ENCODE results near the gene MIS18BP1. TPM values are rescaled to one million over a fixed set of nuclear protein-coding genes. Genes with fewer than 3 reads are reported as not detected.
"Not testable (repeated sequence)": the region's sequence is repeated elsewhere in the genome, so short reads cannot be mapped to it uniquely, and the experiment has no call there.

The MIS18BP1 gene
- 10 to 100 TPM; 28.5 to 54.9 (median 43.5) TPM for polyA plus RNA-seq (ENCODE audit: insufficient read length in 4 of 4)

- DNase-seq (ENCODE audit: low read depth in 4 of 4, low spot score in 2 of 4), result peak; percentile 90 to 95 (median 92)
Observed at GRCh38 chr14:45253070-45253753, at the start of gene MIS18BP1. TSS of gene MIS18BP1 (minus strand) at chr14:45253202. CDS start at chr14:45247286, 5,916 bp downstream.

- no peak for DNase-seq (ENCODE audit: low read depth in 4 of 4, low spot score in 2 of 4)
Observed at GRCh38 chr14:45298423-45299117, 45.6 kb upstream of the MIS18BP1 start.

- DNase-seq (ENCODE audit: low read depth in 4 of 4, low spot score in 2 of 4), result not testable (repeated sequence)
Observed at GRCh38 chr14:45294796-45295195, 41.8 kb upstream of the MIS18BP1 start.

- DNase-seq (ENCODE audit: low read depth in 4 of 4, low spot score in 2 of 4), result no peak
Observed at GRCh38 chr14:45290547-45290946, 37.5 kb upstream of the MIS18BP1 start.

GRCh38 chr14:45287610-45288009 lies 34.6 kb upstream of the MIS18BP1 start:
- no peak for DNase-seq (ENCODE audit: low read depth in 4 of 4, low spot score in 2 of 4)

- DNase-seq (ENCODE audit: low read depth in 4 of 4, low spot score in 2 of 4), result no peak
Observed at GRCh38 chr14:45284802-45285201, 31.8 kb upstream of the MIS18BP1 start.

- not testable (repeated sequence) for DNase-seq (ENCODE audit: low read depth in 4 of 4, low spot score in 2 of 4)
Observed at GRCh38 chr14:45281731-45282400, 28.9 kb upstream of the MIS18BP1 start.

- no peak for DNase-seq (ENCODE audit: low read depth in 4 of 4, low spot score in 2 of 4)
Observed at GRCh38 chr14:45271858-45272537, 19.0 kb upstream of the MIS18BP1 start.

GRCh38 chr14:45270031-45270430 lies 17.0 kb upstream of the MIS18BP1 start:
- no peak for DNase-seq (ENCODE audit: low read depth in 4 of 4, low spot score in 2 of 4)

GRCh38 chr14:45267071-45267470 lies 14.1 kb upstream of the MIS18BP1 start:
- DNase-seq (ENCODE audit: low read depth in 4 of 4, low spot score in 2 of 4), result no peak

- DNase-seq (ENCODE audit: low read depth in 4 of 4, low spot score in 2 of 4), result no peak
Observed at GRCh38 chr14:45262637-45263036, 9.6 kb upstream of the MIS18BP1 start.

- no peak for DNase-seq (ENCODE audit: low read depth in 4 of 4, low spot score in 2 of 4)
Observed at GRCh38 chr14:45261209-45261608, 8.2 kb upstream of the MIS18BP1 start.

- DNase-seq (ENCODE audit: low read depth in 4 of 4, low spot score in 2 of 4), result no peak
Observed at GRCh38 chr14:45258805-45259204, 5.8 kb upstream of the MIS18BP1 start.

GRCh38 chr14:45258073-45258472 lies 5.1 kb upstream of the MIS18BP1 start:
- DNase-seq (ENCODE audit: low read depth in 4 of 4, low spot score in 2 of 4), result no peak

GRCh38 chr14:45254771-45255170 lies 1.8 kb upstream of the MIS18BP1 start:
- no peak for DNase-seq (ENCODE audit: low read depth in 4 of 4, low spot score in 2 of 4)

GRCh38 chr14:45253754-45254310 lies 830 bp upstream of the MIS18BP1 start:
- no peak for DNase-seq (ENCODE audit: low read depth in 4 of 4, low spot score in 2 of 4)

- DNase-seq (ENCODE audit: low read depth in 4 of 4, low spot score in 2 of 4), result peak in 1 of 4 donors; percentile 13
Observed at GRCh38 chr14:45252366-45253069, 484 bp downstream of the MIS18BP1 start.

- no peak for DNase-seq (ENCODE audit: low read depth in 4 of 4, low spot score in 2 of 4)
Observed at GRCh38 chr14:45251912-45252311, 1.1 kb downstream of the MIS18BP1 start.

- no peak for DNase-seq (ENCODE audit: low read depth in 4 of 4, low spot score in 2 of 4)
Observed at GRCh38 chr14:45249856-45250575, 3.0 kb downstream of the MIS18BP1 start.

Data from left renal cortex interstitium (tissue), 4 donors.